ENCODE results near the gene ST7.

GRCh38 chr7:116952635-116953371, 498 bp upstream of the ST7 start:
- TF ChIP-seq, protein P1, sequence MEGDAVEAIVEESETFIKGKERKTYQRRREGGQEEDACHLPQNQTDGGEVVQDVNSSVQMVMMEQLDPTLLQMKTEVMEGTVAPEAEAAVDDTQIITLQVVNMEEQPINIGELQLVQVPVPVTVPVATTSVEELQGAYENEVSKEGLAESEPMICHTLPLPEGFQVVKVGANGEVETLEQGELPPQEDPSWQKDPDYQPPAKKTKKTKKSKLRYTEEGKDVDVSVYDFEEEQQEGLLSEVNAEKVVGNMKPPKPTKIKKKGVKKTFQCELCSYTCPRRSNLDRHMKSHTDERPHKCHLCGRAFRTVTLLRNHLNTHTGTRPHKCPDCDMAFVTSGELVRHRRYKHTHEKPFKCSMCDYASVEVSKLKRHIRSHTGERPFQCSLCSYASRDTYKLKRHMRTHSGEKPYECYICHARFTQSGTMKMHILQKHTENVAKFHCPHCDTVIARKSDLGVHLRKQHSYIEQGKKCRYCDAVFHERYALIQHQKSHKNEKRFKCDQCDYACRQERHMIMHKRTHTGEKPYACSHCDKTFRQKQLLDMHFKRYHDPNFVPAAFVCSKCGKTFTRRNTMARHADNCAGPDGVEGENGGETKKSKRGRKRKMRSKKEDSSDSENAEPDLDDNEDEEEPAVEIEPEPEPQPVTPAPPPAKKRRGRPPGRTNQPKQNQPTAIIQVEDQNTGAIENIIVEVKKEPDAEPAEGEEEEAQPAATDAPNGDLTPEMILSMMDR (IDR thresholded peaks at IDR 0.05): no peak
- TF ChIP-seq EZH2 (IDR thresholded peaks at IDR 0.05; ENCODE audit: borderline replicate concordance, insufficient read depth, low read depth, low read length, poor library complexity, severe bottlenecking): no peak
